ENCODE results near the gene ZBTB3. TPM values are rescaled to one million over a fixed set of nuclear protein-coding genes. Genes with fewer than 3 reads are reported as not detected.

The ZBTB3 gene
- total and polyA plus RNA-seq, 2 of the 13 experiments (the other 11 are each of a cell fraction or from before 2014, with no cell fraction given), result 3.4 to 5.2 TPM

GRCh38 chr11:62771144-62772021, 17.4 kb upstream of the ZBTB3 start, which contains the start of gene TAF6L (continued):
- TF ChIP-seq, protein P1, sequence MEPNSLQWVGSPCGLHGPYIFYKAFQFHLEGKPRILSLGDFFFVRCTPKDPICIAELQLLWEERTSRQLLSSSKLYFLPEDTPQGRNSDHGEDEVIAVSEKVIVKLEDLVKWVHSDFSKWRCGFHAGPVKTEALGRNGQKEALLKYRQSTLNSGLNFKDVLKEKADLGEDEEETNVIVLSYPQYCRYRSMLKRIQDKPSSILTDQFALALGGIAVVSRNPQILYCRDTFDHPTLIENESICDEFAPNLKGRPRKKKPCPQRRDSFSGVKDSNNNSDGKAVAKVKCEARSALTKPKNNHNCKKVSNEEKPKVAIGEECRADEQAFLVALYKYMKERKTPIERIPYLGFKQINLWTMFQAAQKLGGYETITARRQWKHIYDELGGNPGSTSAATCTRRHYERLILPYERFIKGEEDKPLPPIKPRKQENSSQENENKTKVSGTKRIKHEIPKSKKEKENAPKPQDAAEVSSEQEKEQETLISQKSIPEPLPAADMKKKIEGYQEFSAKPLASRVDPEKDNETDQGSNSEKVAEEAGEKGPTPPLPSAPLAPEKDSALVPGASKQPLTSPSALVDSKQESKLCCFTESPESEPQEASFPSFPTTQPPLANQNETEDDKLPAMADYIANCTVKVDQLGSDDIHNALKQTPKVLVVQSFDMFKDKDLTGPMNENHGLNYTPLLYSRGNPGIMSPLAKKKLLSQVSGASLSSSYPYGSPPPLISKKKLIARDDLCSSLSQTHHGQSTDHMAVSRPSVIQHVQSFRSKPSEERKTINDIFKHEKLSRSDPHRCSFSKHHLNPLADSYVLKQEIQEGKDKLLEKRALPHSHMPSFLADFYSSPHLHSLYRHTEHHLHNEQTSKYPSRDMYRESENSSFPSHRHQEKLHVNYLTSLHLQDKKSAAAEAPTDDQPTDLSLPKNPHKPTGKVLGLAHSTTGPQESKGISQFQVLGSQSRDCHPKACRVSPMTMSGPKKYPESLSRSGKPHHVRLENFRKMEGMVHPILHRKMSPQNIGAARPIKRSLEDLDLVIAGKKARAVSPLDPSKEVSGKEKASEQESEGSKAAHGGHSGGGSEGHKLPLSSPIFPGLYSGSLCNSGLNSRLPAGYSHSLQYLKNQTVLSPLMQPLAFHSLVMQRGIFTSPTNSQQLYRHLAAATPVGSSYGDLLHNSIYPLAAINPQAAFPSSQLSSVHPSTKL (CRISPR knock-in tag; IDR thresholded peaks at IDR 0.05), result peak; percentile 59; the same call in 1 of the 2 replicates
- no peak for TF ChIP-seq PCBP2 (optimal IDR thresholded peaks at IDR 0.05; ENCODE audit: low read depth, low read length, poor library complexity, severe bottlenecking)
- TF ChIP-seq RFXANK (CRISPR knock-in tag; IDR thresholded peaks at IDR 0.05), result 0 out of 2 replicates have a peak, but pooled peaks have one; percentile 72
- TF ChIP-seq, protein P2, sequence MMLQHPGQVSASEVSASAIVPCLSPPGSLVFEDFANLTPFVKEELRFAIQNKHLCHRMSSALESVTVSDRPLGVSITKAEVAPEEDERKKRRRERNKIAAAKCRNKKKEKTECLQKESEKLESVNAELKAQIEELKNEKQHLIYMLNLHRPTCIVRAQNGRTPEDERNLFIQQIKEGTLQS (CRISPR knock-in tag; IDR thresholded peaks at IDR 0.05), result 0 out of 2 replicates have a peak, but pooled peaks have one; percentile 60
- TF ChIP-seq CBX5 (CRISPR knock-in tag; IDR thresholded peaks at IDR 0.05; ENCODE audit: borderline replicate concordance), result peak; percentile 67; the same call in 1 of the 2 replicates
- peak; percentile 27; the same call in 1 of the 2 replicates for TF ChIP-seq RCOR2 (CRISPR knock-in tag; IDR thresholded peaks at IDR 0.05)
- peak; percentile 65; the same call in 1 of the 2 replicates for TF ChIP-seq KMT2B (CRISPR knock-in tag; IDR thresholded peaks at IDR 0.05)
- no peak for TF ChIP-seq ARNT (IDR thresholded peaks at IDR 0.05)
- TF ChIP-seq EP300 (IDR thresholded peaks at IDR 0.05; ENCODE audit: low read depth in 2 of 2, low read length in 2 of 2), result no peak
- no peak for TF ChIP-seq EP300 (CRISPR knock-in tag; IDR thresholded peaks at IDR 0.05; ENCODE audit: borderline replicate concordance)
- TF ChIP-seq KAT8 (CRISPR knock-in tag; IDR thresholded peaks at IDR 0.05), result peak; percentile 66; the same call in 1 of the 2 replicates
- peak; percentile 56; the same call in 1 of the 2 replicates for TF ChIP-seq ZNF552 (CRISPR knock-in tag; IDR thresholded peaks at IDR 0.05; ENCODE audit: borderline replicate concordance)
- TF ChIP-seq SNAPC5 (CRISPR knock-in tag; IDR thresholded peaks at IDR 0.05; ENCODE audit: borderline replicate concordance), result no peak
- TF ChIP-seq, protein P3, sequence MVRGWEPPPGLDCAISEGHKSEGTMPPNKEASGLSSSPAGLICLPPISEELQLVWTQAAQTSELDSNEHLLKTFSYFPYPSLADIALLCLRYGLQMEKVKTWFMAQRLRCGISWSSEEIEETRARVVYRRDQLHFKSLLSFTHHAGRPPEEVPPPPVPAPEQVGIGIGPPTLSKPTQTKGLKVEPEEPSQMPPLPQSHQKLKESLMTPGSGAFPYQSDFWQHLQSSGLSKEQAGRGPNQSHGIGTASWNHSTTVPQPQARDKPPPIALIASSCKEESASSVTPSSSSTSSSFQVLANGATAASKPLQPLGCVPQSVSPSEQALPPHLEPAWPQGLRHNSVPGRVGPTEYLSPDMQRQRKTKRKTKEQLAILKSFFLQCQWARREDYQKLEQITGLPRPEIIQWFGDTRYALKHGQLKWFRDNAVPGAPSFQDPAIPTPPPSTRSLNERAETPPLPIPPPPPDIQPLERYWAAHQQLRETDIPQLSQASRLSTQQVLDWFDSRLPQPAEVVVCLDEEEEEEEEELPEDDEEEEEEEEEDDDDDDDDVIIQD (CRISPR knock-in tag; IDR thresholded peaks at IDR 0.05; ENCODE audit: low read depth), result 0 out of 2 replicates have a peak, but pooled peaks have one; percentile 8
- peak; percentile 13; the same call in 1 of the 2 replicates for TF ChIP-seq SIN3A (IDR thresholded peaks at IDR 0.05; ENCODE audit: borderline replicate concordance, low read depth, low read length)
- TF ChIP-seq BHLHE40 (IDR thresholded peaks at IDR 0.05; ENCODE audit: low read length), result peak; percentile 87
